Activated naive CD8-positive, alpha-beta T cell treated with anti-CD3 and anti-CD28 coated beads, Interleukin-2, amount 50 U/mL, for 24 hours (primary cell): ENCODE data around the gene AOPEP.

Source experiments
- ATAC-seq: fragments of 150-1000 bp; cut with Tn5 transposase; one replicate; pipeline ENCODE4 v1.10.0; 2021
- DNase-seq: peaks from one replicate; pipeline ENCODE4 v3.0.0; 2021
- H3K27ac Mint-ChIP-seq: one replicate; pipeline ENCODE4 v1.8.0; 2021; ENCODE audit warnings: mild to moderate bottlenecking, mixed read lengths
- H3K27me3 Mint-ChIP-seq: one replicate; pipeline ENCODE4 v1.8.0; 2021; ENCODE audit warnings: mixed read lengths
- H3K36me3 Mint-ChIP-seq: one replicate; pipeline ENCODE4 v1.8.0; 2021; ENCODE audit warnings: low read depth, mixed read lengths
- H3K4me1 Mint-ChIP-seq: one replicate; pipeline ENCODE4 v1.8.0; 2021; ENCODE audit warnings: mixed read lengths
- H3K4me3 Mint-ChIP-seq: one replicate; pipeline ENCODE4 v1.8.0; 2021; ENCODE audit warnings: mild to moderate bottlenecking, moderate library complexity, mixed read lengths
- H3K9me3 Mint-ChIP-seq: one replicate; pipeline ENCODE4 v1.8.0; 2021; ENCODE audit warnings: mixed read lengths

Gene AOPEP

DNA sequence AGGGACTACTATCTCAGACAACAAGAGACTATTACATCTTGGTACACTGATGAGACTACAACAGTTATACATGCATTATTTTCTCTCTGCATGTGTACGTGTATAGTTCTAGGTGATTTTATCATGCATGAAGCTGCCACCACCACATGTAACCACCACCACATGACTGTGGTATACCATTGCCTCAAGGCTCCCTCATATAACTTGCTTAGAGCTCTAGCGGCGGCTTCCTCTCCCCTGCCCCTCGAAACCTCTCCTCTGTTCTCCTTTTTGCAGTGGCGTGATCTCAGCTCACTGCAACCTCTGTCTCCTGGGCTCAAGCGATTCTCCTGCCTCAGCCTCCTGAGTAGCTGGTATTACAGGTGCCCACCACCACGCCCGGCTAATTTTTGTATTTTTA is 162.3 kb downstream of the AOPEP start:
- H3K4me1 Mint-ChIP-seq: no peaks in the 10 kb centered on the region
- DNase-seq (no peak), ATAC-seq (no peak)
- no peaks in the 10 kb centered on the region for H3K27me3 Mint-ChIP-seq
- H3K36me3 Mint-ChIP-seq: peaks cover 26% of the 10 kb centered on the region
- peaks cover 21% of the 10 kb centered on the region for H3K9me3 Mint-ChIP-seq
- H3K27ac Mint-ChIP-seq: no peak overlapping the region
- H3K4me3 Mint-ChIP-seq: no peak overlapping the region

DNA sequence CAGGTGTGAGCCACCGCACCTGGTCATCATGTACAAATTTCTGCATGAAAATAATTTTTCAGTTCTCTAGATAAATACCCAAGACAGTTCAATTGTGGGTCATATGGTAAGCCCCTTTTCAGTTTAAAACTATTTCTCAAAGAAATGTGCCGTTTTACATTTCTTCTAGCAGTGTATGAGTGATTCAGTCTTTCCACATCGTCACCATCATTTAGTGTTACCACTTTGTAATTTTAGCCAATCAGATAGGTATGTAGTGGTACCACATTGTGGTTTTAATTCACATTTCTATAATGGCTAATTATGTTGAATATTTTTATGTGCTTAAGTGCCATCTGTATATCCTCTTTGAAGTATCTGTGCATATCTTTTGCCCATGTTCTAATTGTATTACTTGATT is 163.1 kb downstream of the AOPEP start:
- Mint-ChIP-seq H3K4me1 (peaks cover 3% of the 10 kb centered on the region), H3K9me3 (peaks cover 21% of the 10 kb centered on the region), H3K36me3 (peaks cover 26% of the 10 kb centered on the region), H3K27me3 (no peaks in the 10 kb centered on the region), H3K4me3 (no peak overlapping the region), H3K27ac (no peak overlapping the region)
- DNase-seq (no peak), ATAC-seq (no peak)

DNA sequence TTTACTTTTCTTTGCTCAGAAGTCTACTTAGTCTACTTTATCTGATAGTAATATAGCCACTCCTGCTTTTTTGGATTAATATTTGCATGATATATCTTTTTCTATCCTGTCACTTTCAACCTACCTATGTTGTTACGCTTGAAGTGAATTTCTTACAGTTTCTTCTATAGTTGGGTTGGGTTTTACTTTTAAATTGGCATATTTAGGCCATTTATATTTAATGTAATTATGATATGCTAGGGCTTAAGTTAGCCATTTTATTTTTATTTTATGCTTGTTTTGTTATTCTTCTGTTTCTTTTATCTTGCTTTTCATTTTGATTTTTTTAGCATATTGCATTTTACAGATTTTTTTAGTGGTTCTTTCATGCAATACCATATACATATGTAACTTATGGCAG is 164.7 kb downstream of the AOPEP start:
- DNase-seq (no peak), ATAC-seq (no peak)
- Mint-ChIP-seq H3K27ac (no peak overlapping the region), H3K4me1 (peaks cover 3% of the 10 kb centered on the region), H3K9me3 (peaks cover 21% of the 10 kb centered on the region), H3K27me3 (no peaks in the 10 kb centered on the region), H3K4me3 (no peak overlapping the region), H3K36me3 (peaks cover 27% of the 10 kb centered on the region)

GRCh38 chr9:94892675-94893074 is 166.2 kb downstream of the AOPEP start:
- Mint-ChIP-seq H3K9me3 (peaks cover 21% of the 10 kb centered on the region), H3K27ac (no peak overlapping the region), H3K4me1 (peaks cover 3% of the 10 kb centered on the region), H3K27me3 (no peaks in the 10 kb centered on the region), H3K4me3 (no peak overlapping the region), H3K36me3 (peaks cover 28% of the 10 kb centered on the region)
- DNase-seq (no peak), ATAC-seq (no peak)

DNA sequence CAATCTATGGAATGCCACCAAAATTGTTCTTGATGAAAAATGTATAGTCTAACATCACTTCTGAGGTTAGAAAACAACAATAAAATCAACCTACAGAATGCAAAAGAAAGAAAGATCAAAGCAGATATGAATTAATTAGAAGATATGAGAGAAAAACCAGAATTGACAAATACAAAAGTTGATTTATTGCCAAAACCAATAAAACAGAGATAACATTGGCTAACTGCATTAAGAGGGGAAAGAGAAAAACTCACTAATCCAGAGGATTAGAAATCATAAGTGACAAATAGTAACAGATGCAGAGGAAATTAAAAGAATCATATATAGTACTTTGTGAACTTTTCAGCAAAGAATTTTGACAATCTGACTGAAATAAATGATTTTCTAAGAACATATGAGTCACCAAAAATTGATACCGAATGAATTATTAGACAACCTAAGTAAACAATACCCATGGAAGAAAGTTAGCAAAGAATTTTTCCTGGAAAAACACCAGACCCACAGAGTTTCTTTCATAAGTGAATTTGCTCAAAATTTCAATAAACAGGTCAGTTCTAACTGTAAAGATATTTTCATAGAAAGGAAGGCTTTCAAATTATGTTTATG is 167.7 kb downstream of the AOPEP start:
- Mint-ChIP-seq H3K4me1 (peaks cover 3% of the 10 kb centered on the region), H3K9me3 (peaks cover 21% of the 10 kb centered on the region), H3K4me3 (no peak overlapping the region), H3K27ac (no peak overlapping the region), H3K27me3 (no peaks in the 10 kb centered on the region), H3K36me3 (peaks cover 21% of the 10 kb centered on the region)
- no peak for DNase-seq
- ATAC-seq: no peak

GRCh38 chr9:94895668-94896067 is 169.2 kb downstream of the AOPEP start:
- H3K9me3 Mint-ChIP-seq: peaks cover 14% of the 10 kb centered on the region
- no peak overlapping the region for H3K27ac Mint-ChIP-seq
- peaks cover 12% of the 10 kb centered on the region for H3K36me3 Mint-ChIP-seq
- no peaks in the 10 kb centered on the region for H3K27me3 Mint-ChIP-seq
- ATAC-seq (no peak), DNase-seq (no peak)
- no peak overlapping the region for H3K4me3 Mint-ChIP-seq
- H3K4me1 Mint-ChIP-seq: peaks cover 11% of the 10 kb centered on the region

- Mint-ChIP-seq H3K27ac (no peak overlapping the region), H3K4me1 (peaks cover 14% of the 10 kb centered on the region), H3K36me3 (peaks cover 4% of the 10 kb centered on the region), H3K27me3 (no peaks in the 10 kb centered on the region), H3K9me3 (peaks cover 6% of the 10 kb centered on the region), H3K4me3 (no peak overlapping the region)
- ATAC-seq: no peak
- no peak for DNase-seq
Observed at GRCh38 chr9:94896512-94896911, 170.0 kb downstream of the AOPEP start.

DNA sequence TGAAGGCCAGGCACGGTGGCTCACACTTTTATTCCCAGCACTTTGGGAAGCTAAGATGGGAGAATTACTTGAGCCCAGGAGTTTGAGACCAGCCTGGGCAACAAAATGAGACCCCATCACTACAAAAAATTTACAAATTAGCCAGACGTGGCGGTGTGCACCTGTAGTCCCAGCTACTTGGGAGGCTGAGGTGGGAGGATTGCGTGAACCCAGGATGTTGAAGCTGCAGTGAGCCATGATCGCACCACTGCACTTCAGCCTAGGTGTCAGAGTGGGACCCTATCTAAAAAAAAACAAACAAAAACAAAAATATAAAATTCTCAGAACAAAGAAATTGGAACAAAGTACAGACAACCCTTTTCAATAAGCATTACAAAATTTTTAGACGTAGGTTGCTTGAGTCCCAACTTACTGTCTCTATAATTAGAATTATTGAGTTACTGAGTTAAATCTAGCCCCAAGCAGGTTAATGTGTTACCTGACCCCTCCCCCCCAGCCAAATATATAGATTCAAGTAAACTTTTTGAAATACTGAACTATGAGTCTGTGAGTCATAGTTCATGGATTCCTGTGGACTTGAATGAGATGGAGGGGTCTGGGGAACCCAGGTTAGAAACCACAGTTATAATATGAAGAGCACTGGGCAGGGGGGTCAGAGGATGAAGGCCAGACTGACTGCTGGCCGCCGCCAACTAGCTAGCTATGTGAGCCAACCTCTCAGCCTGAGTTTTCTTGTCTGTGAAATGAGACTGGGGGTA is 173.1 kb downstream of the AOPEP start:
- H3K4me3 Mint-ChIP-seq: no peak overlapping the region
- H3K36me3 Mint-ChIP-seq: peaks cover 4% of the 10 kb centered on the region
- peaks cover 10% of the 10 kb centered on the region for H3K4me1 Mint-ChIP-seq
- no peaks in the 10 kb centered on the region for H3K27me3 Mint-ChIP-seq
- ATAC-seq (no peak), DNase-seq (no peak)
- no peak overlapping the region for H3K27ac Mint-ChIP-seq
- no peaks in the 10 kb centered on the region for H3K9me3 Mint-ChIP-seq

DNA sequence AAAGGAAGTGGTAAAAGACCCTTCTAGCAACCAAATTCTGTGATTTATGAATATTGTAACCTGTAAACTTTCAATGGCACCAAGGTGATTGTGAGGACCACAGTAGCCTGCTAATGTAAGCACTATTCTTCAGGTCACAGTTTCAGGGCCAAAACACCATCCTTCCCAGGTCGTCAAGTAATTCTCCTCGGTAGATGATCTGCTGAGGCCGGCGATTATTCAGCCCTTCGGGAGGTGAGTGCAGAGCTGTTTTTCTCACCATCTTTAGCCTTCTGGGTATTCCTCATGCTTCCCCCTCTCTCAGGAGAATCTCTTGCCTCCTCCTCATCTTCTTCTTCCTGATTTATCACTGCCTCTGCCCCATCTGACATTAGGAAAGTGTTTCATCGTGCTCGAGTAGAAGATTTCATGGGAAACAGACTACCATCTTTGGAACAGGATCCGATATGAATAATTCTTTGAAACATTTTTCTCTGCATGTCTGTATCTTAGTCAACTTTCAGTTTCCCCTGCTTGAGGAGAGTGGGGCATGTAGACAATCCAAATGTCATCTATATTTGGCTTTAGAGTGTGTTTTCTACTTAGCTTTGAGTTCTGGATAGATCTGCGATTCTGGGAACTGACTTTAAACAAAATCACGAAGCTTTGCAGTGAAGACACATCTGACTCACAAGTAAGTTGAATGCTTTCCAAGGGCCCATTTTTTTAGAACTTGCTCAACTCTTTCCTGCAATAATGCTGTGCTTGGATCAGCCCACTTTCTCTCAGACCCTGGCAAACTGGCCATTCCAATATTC is 173.9 kb downstream of the AOPEP start:
- Mint-ChIP-seq H3K27me3 (no peaks in the 10 kb centered on the region), H3K4me3 (no peak overlapping the region), H3K9me3 (no peaks in the 10 kb centered on the region), H3K36me3 (peaks cover 4% of the 10 kb centered on the region), H3K27ac (no peak overlapping the region), H3K4me1 (peaks cover 10% of the 10 kb centered on the region)
- ATAC-seq (peak; percentile 28), DNase-seq (no peak)

GRCh38 chr9:94901019-94901363 is 174.5 kb downstream of the AOPEP start:
- peaks cover 4% of the 10 kb centered on the region for H3K36me3 Mint-ChIP-seq
- H3K27me3 Mint-ChIP-seq: no peaks in the 10 kb centered on the region
- H3K4me3 Mint-ChIP-seq: no peak overlapping the region
- DNase-seq (no peak), ATAC-seq (no peak)
- no peak overlapping the region for H3K27ac Mint-ChIP-seq
- no peaks in the 10 kb centered on the region for H3K9me3 Mint-ChIP-seq
- peaks cover 10% of the 10 kb centered on the region for H3K4me1 Mint-ChIP-seq

DNA sequence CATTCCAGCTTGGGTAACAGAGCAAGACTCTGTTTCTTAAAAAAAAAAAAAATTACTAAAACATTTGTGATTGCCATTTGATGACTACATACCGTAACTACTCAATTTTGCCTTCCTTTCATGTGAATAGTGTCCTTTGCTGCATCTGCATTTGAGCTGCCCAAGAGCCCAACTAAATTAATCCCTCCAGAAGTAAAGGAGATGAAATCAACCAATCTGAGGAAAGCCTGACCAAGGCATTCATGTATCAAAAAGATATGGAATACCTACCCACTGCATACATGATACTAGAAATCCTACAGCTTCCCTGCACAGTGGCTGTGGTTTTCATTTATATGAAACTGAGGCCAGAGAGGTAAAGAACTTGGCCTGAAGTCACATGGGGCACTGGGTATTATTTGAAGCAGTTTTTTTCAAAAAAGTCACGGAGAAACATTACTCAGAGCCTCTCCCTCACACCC is 177.5 kb downstream of the AOPEP start:
- Mint-ChIP-seq H3K4me1 (peaks cover 20% of the 10 kb centered on the region), H3K27ac (no peak overlapping the region), H3K36me3 (peaks cover 3% of the 10 kb centered on the region), H3K27me3 (no peaks in the 10 kb centered on the region), H3K4me3 (no peak overlapping the region), H3K9me3 (no peaks in the 10 kb centered on the region)
- DNase-seq (no peak), ATAC-seq (no peak)

DNA sequence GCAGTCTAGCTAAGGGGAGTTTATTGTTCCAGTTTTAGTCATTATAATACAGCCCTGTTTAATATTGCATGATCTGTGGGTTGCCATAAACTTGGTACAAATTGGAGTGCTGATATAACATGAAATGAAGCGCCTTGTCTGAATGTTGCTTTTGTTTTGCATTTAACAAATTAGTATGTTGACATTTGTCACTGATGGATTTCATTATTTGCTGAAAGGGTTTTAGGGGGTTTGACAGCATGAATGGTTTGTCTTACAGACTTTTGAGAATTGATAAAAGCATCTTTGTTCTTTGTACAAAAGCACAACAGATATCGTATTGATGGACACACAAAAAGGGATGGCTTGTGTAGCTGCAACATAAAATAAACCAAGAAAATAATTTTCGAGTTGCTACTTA is 178.3 kb downstream of the AOPEP start:
- Mint-ChIP-seq H3K9me3 (no peaks in the 10 kb centered on the region), H3K27ac (no peak overlapping the region), H3K36me3 (peaks cover 3% of the 10 kb centered on the region), H3K4me3 (no peak overlapping the region), H3K4me1 (peaks cover 22% of the 10 kb centered on the region), H3K27me3 (no peaks in the 10 kb centered on the region)
- DNase-seq (no peak), ATAC-seq (no peak)

- Mint-ChIP-seq H3K9me3 (no peaks in the 10 kb centered on the region), H3K4me1 (peaks cover 15% of the 10 kb centered on the region), H3K36me3 (peaks cover 3% of the 10 kb centered on the region), H3K27me3 (no peaks in the 10 kb centered on the region), H3K27ac (no peak overlapping the region), H3K4me3 (no peak overlapping the region)
- DNase-seq (no peak), ATAC-seq (no peak)
Observed at GRCh38 chr9:94905606-94906005, 179.1 kb downstream of the AOPEP start.

DNA sequence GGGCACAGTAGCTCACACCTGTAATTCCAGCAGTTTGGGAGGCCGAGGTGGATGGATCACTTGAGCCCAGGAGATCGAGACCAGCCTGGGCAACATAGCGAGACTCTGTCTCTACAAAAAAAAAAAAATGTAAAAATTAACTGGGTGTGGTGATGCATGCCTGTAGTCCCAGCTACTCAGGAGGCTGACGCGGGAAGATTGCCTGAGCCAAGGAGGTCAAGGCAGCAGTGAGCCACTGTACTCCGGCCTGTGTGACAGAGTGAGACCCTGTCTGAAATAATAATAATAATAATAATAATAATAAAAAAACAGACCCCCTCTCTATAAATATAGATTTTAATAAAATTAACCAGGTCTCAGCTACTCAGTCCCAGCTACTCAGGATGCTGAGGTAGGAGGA is 179.7 kb downstream of the AOPEP start:
- no peaks in the 10 kb centered on the region for H3K9me3 Mint-ChIP-seq
- H3K36me3 Mint-ChIP-seq: peaks cover 3% of the 10 kb centered on the region
- ATAC-seq (no peak), DNase-seq (no peak)
- no peaks in the 10 kb centered on the region for H3K27me3 Mint-ChIP-seq
- peaks cover 11% of the 10 kb centered on the region for H3K4me1 Mint-ChIP-seq
- no peak overlapping the region for H3K27ac Mint-ChIP-seq
- H3K4me3 Mint-ChIP-seq: no peak overlapping the region

GRCh38 chr9:94906713-94907112 is 180.2 kb downstream of the AOPEP start:
- no peak for ATAC-seq
- H3K36me3 Mint-ChIP-seq: peaks cover 3% of the 10 kb centered on the region

More at GRCh38 chr9:94906713-94907112, 180.2 kb downstream of the AOPEP start:
- H3K4me1 Mint-ChIP-seq: peaks cover 11% of the 10 kb centered on the region
- H3K27me3 Mint-ChIP-seq: no peaks in the 10 kb centered on the region
- no peaks in the 10 kb centered on the region for H3K9me3 Mint-ChIP-seq
- no peak for DNase-seq
- no peak overlapping the region for H3K27ac Mint-ChIP-seq
- H3K4me3 Mint-ChIP-seq: no peak overlapping the region
